GM20431 (cell line): Measurements from ENCODE around the gene PRKN.

Experiments
- in situ Hi-C: fragments of 300-500 bp; cut with MseI, MboI; formaldehyde crosslinking; loops from one replicate; pipeline ENCODE4 v1.15.0; 2020; ENCODE audit warnings: low sequenced_read_pairs; ENCODE audit not compliant: unreplicated experiment

The PRKN gene

GRCh38 chr6:161376367-161376766, 1351.2 kb downstream of the PRKN start:
- in situ Hi-C loops, result loop anchor here (10.0 kb wide), 2 partner anchors 442 to 632 kb away; no protein-coding TSS in a partner anchor

GRCh38 chr6:161374971-161375873, 1352.3 kb downstream of the PRKN start:
- in situ Hi-C loops, result loop anchor here (10.0 to 25.0 kb wide), 3 partner anchors 238 to 630 kb away; no protein-coding TSS in a partner anchor

GRCh38 chr6:161373905-161374451, 1353.6 kb downstream of the PRKN start:
- in situ Hi-C loops, result loop anchor here (10.0 to 25.0 kb wide), 3 partner anchors 237 to 629 kb away; no protein-coding TSS in a partner anchor

- in situ Hi-C loops, result loop anchor here (10.0 to 25.0 kb wide), 3 partner anchors 235 to 628 kb away; no protein-coding TSS in a partner anchor
Measured at GRCh38 chr6:161372422-161372793, 1355.2 kb downstream of the PRKN start.

GRCh38 chr6:161370880-161371279, 1356.7 kb downstream of the PRKN start:
- in situ Hi-C loops, result loop anchor here (10.0 to 25.0 kb wide), 3 partner anchors 234 to 626 kb away; no protein-coding TSS in a partner anchor

GRCh38 chr6:161369339-161369738, 1358.2 kb downstream of the PRKN start:
- in situ Hi-C loops, result loop anchor here (25.0 kb wide), 1 partner anchor 232 kb away; no protein-coding TSS in a partner anchor

- in situ Hi-C loops, result loop anchor here (25.0 kb wide), 1 partner anchor 231 kb away; no protein-coding TSS in a partner anchor
Measured at GRCh38 chr6:161368514-161368913, 1359.1 kb downstream of the PRKN start.

- in situ Hi-C loops, result loop anchor here (25.0 kb wide), 1 partner anchor 230 kb away; no protein-coding TSS in a partner anchor
Measured at GRCh38 chr6:161367472-161367871, 1360.1 kb downstream of the PRKN start.

- in situ Hi-C loops, result loop anchor here (25.0 kb wide), 1 partner anchor 229 kb away; no protein-coding TSS in a partner anchor
Measured at GRCh38 chr6:161366301-161366923, 1361.2 kb downstream of the PRKN start.

- in situ Hi-C loops, result loop anchor here (25.0 kb wide), 1 partner anchor 228 kb away; no protein-coding TSS in a partner anchor
Measured at GRCh38 chr6:161365633-161366032, 1361.9 kb downstream of the PRKN start.

GRCh38 chr6:161363286-161363685, 1364.3 kb downstream of the PRKN start:
- in situ Hi-C loops, result loop anchor here (25.0 kb wide), 1 partner anchor 226 kb away; no protein-coding TSS in a partner anchor

GRCh38 chr6:161362266-161362665, 1365.3 kb downstream of the PRKN start:
- in situ Hi-C loops, result loop anchor here (25.0 kb wide), 1 partner anchor 225 kb away; no protein-coding TSS in a partner anchor

- in situ Hi-C loops, result loop anchor here (25.0 kb wide), 1 partner anchor 224 kb away; no protein-coding TSS in a partner anchor
Measured at GRCh38 chr6:161361529-161361928, 1366.0 kb downstream of the PRKN start.

- in situ Hi-C loops, result loop anchor here (25.0 kb wide), 1 partner anchor 223 kb away; no protein-coding TSS in a partner anchor
Measured at GRCh38 chr6:161360520-161360919, 1367.0 kb downstream of the PRKN start.

- in situ Hi-C loops, result loop anchor here (25.0 kb wide), 1 partner anchor 222 kb away; no protein-coding TSS in a partner anchor
Measured at GRCh38 chr6:161359618-161359945, 1368.0 kb downstream of the PRKN start.

- in situ Hi-C loops, result loop anchor here (25.0 kb wide), 1 partner anchor 219 kb away; no protein-coding TSS in a partner anchor
Measured at GRCh38 chr6:161356167-161356854, 1371.3 kb downstream of the PRKN start.

GRCh38 chr6:161355696-161356095, 1371.9 kb downstream of the PRKN start:
- in situ Hi-C loops, result loop anchor here (25.0 kb wide), 1 partner anchor 218 kb away; no protein-coding TSS in a partner anchor

- in situ Hi-C loops, result loop anchor here (25.0 kb wide), 1 partner anchor 218 kb away; no protein-coding TSS in a partner anchor
Measured at GRCh38 chr6:161354956-161355355, 1372.6 kb downstream of the PRKN start.

- in situ Hi-C loops, result loop anchor here (25.0 kb wide), 1 partner anchor 217 kb away; no protein-coding TSS in a partner anchor
Measured at GRCh38 chr6:161354276-161354840, 1373.2 kb downstream of the PRKN start.
